ENCODE measurements around the gene USP37.

- peak in 1 of 2 donors; percentile 63 for TF ChIP-seq POLR2A (IDR thresholded peaks at IDR 0.05)
- TF ChIP-seq CTCF (IDR thresholded peaks at IDR 0.05), result no peak
These were observed 1.7 kb upstream of the USP37 start for GRCh38 chr2:218569661-218570500.

Measured in adrenal gland (tissue), 5 donors.